Activated naive CD8-positive, alpha-beta T cell treated with anti-CD3 and anti-CD28 coated beads, Interleukin-2, amount 10 ng/mL, durations not matched to agents 7 days and 5 days (primary cell): ENCODE measurements around the gene GNAZ. TPM values are rescaled to one million over a fixed set of nuclear protein-coding genes. Genes with fewer than 3 reads are reported as not detected.

Experiments used
- ATAC-seq: fragments of 150-1000 bp; cut with Tn5 transposase; one replicate; pipeline ENCODE4 v1.10.0; 2021; ENCODE audit warnings: low read depth, moderate library complexity
- POLR2A ChIA-PET: fragments of 350-600 bp; sonication (Branson Sonifier 250); formaldehyde crosslinking; loops from one replicate; lab custom pipeline; 2021; ENCODE audit warnings: antibody characterized with exemption; lab: Charles Lee
- DNase-seq: peaks from one replicate; pipeline ENCODE4 v3.0.0; 2021
- H3K27ac Mint-ChIP-seq: one replicate; pipeline ENCODE4 v1.8.0; 2022; ENCODE audit warnings: mild to moderate bottlenecking, mixed read lengths
- H3K27me3 Mint-ChIP-seq: one replicate; pipeline ENCODE4 v1.8.0; 2022; ENCODE audit warnings: mild to moderate bottlenecking, moderate library complexity, mixed read lengths
- H3K36me3 Mint-ChIP-seq: one replicate; pipeline ENCODE4 v1.8.0; 2021; ENCODE audit warnings: mild to moderate bottlenecking, mixed read lengths
- H3K4me1 Mint-ChIP-seq: one replicate; pipeline ENCODE4 v1.8.0; 2021; ENCODE audit warnings: mixed read lengths
- H3K4me3 Mint-ChIP-seq: one replicate; pipeline ENCODE4 v1.8.0; 2022; ENCODE audit warnings: mild to moderate bottlenecking, moderate library complexity, mixed read lengths
- H3K9me3 Mint-ChIP-seq: one replicate; pipeline ENCODE4 v1.8.0; 2021; ENCODE audit warnings: mixed read lengths
- total RNA-seq, 2 experiments: library from RNA; stranded (reverse); gene quantifications; one replicate each; pipeline ENCODE4 v1.2.3, GENCODE V29; 2021

Gene GNAZ
- total RNA-seq, 2 experiments from 2014 or later = 0.20 to 0.22 TPM

DNA sequence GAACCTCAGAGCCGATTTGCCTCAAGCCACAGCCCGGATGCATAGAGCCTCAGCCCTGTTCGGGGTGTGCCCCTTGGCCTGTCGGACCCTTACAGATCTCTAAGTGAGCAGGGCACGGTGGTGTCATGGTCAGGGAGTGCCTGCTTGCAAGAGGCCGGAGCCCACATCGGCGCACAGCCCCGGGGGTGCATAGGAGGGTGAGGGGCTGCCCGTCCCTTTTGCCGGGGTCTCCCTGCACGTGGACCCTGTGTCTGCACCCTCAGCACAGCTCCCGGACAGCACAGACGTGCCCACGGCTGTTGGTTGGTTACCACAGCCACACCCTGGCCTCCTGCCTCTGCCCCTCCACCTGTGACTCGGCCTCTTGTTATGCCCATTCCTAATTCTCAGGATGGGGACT is 81.5 kb downstream of the GNAZ start:
- H3K27me3 Mint-ChIP-seq = no peaks in the 10 kb centered on the region
- H3K9me3 Mint-ChIP-seq = no peaks in the 10 kb centered on the region
- POLR2A ChIA-PET = no interaction called here
- peaks cover 16% of the 10 kb centered on the region for H3K4me1 Mint-ChIP-seq
- no peak for DNase-seq
- ATAC-seq = no peak
- H3K4me3 Mint-ChIP-seq = no peak overlapping the region
- no peak overlapping the region for H3K27ac Mint-ChIP-seq
- H3K36me3 Mint-ChIP-seq = no peaks in the 10 kb centered on the region

DNA sequence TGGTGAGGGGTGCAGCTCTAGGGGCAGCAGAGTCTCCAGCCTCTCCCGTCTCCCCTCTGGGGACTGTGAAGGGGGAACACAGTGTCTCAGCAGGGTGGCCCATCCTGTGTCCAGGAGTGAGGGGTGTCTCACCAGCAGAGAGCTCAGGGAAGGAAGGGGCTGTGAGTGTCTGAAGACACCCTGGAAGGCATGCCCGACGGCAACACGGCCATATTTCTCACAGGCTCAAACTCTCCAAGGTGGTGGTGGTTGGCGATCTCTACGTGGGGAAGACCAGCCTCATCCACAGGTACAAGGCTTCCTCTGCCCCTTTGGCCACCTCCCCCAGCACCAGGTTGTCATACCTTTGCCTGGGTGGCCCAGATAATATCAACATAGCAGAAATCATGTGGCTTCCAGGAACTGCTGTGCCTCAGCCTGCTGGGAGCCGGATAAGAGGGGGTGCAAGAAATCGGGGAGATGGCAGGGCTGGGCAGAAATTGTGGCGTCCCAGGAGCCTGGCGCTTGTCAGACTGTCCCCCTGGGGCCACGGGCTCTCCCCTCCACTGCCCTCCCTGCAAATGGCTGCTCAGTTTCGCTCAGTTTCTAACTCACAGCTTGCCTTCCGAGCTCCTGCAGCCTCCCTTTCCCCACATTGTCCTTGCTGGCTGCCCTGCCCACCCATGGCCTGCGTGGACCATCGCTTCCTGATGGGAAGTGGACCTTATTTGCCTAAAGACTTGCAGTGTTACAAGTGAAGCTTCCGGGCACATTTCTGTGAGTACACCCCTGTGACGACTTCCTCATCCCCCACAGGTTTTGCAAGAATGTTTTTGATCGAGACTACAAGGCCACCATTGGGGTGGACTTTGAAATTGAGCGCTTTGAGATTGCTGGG is 82.2 kb downstream of the GNAZ start:
- ATAC-seq = peak; percentile 38
- peak overlapping the region; percentile 77 for H3K27ac Mint-ChIP-seq
- H3K4me3 Mint-ChIP-seq = peak overlapping the region; percentile 30

DNA sequence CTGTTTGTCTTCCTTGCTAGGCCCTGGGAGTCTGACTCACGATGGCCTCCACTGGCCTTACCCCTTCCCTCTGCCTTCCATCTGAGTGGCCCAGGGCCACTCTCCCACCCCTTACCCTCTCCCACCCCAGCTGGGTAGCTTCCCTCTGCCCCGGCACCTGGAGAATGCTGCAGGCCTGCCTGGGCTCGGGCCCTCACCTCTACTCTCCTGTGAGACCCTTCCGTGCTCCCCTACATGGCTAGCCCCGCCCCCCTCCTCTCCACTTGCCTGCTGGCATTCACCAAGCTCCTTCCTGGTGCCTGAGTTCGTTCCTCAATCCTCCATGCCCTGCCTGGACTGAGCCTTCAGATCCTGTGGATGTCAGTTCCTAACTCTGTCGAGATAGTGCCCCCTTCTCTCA is 83.7 kb downstream of the GNAZ start:
- POLR2A ChIA-PET = interaction anchor here (0.9 to 1.8 kb wide), 3 partner anchors 10 to 12 kb away, joined by 3 to 6 read pairs (median 4); partner anchors contain the start of gene RSPH14
- H3K4me1 Mint-ChIP-seq = peaks cover 15% of the 10 kb centered on the region
- H3K9me3 Mint-ChIP-seq = no peaks in the 10 kb centered on the region
- H3K27me3 Mint-ChIP-seq = no peaks in the 10 kb centered on the region
- peak overlapping the region; percentile 77 for H3K27ac Mint-ChIP-seq
- DNase-seq = no peak
- H3K4me3 Mint-ChIP-seq = no peak overlapping the region
- no peak for ATAC-seq
- H3K36me3 Mint-ChIP-seq = no peaks in the 10 kb centered on the region

More for the DNA sequence above, 82.2 kb downstream of the GNAZ start:
- POLR2A ChIA-PET = interaction anchor here (0.8 to 1.8 kb wide), 3 partner anchors 8 to 11 kb away, joined by 4 to 6 read pairs (median 4); partner anchors contain the start of gene RSPH14
- H3K27me3 Mint-ChIP-seq = no peaks in the 10 kb centered on the region
- DNase-seq = no peak
- peaks cover 16% of the 10 kb centered on the region for H3K4me1 Mint-ChIP-seq
- H3K9me3 Mint-ChIP-seq = no peaks in the 10 kb centered on the region
- H3K36me3 Mint-ChIP-seq = no peaks in the 10 kb centered on the region

DNA sequence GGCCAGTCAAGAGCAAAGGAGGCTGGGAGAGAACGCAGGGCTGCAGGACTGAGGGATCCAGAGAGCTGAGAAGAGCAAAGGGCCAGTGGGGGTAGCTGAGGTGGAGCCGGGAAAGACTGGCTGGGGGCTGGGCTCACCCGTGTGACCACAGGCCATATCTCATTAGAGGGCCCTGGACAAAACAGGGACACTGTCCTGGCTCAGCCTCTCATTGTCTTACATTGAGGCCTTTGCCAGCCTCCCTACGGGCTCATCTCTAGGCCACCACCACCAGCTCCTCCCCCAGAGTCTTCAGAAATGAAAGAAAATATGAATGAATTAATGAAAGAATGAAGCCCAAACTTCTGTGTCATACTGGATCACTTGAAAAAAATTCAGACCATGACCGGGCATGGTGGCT is 84.1 kb downstream of the GNAZ start:
- POLR2A ChIA-PET = interaction anchor here (0.9 to 1.8 kb wide), 2 partner anchors 10 to 13 kb away, joined by 3 to 6 read pairs; partner anchors contain the start of gene RSPH14
- H3K36me3 Mint-ChIP-seq = no peaks in the 10 kb centered on the region
- no peak overlapping the region for H3K27ac Mint-ChIP-seq

DNA sequence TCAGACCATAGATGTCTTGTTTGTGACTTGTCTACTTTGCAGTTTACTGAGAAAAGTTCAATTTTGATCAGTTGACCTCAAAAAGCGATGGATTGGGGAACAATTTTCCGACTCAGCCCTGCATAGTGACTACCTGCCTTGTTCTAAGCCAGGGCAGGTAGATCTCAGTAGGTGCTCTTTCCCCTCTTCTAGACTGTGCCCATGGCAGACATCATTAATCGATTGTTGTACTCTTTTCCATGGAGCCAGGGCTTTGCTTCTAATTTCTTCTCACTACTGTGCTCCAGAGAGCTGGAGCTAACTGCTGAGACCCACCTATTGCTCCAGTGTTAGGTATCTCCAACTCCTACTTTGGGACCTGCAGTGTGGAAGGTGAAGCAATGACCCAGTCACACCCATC is 84.8 kb downstream of the GNAZ start:
- ATAC-seq = no peak
- H3K4me1 Mint-ChIP-seq = peaks cover 15% of the 10 kb centered on the region
- peak overlapping the region; percentile 61 for H3K27ac Mint-ChIP-seq
- POLR2A ChIA-PET = no interaction called here
- no peaks in the 10 kb centered on the region for H3K36me3 Mint-ChIP-seq
- H3K9me3 Mint-ChIP-seq = no peaks in the 10 kb centered on the region
- no peak overlapping the region for H3K4me3 Mint-ChIP-seq
- no peaks in the 10 kb centered on the region for H3K27me3 Mint-ChIP-seq
- no peak for DNase-seq

More for the DNA sequence above, 84.1 kb downstream of the GNAZ start:
- Mint-ChIP-seq H3K4me3 (no peak overlapping the region), H3K4me1 (peaks cover 15% of the 10 kb centered on the region), H3K9me3 (no peaks in the 10 kb centered on the region), H3K27me3 (no peaks in the 10 kb centered on the region)
- no peak for ATAC-seq
- no peak for DNase-seq

DNA sequence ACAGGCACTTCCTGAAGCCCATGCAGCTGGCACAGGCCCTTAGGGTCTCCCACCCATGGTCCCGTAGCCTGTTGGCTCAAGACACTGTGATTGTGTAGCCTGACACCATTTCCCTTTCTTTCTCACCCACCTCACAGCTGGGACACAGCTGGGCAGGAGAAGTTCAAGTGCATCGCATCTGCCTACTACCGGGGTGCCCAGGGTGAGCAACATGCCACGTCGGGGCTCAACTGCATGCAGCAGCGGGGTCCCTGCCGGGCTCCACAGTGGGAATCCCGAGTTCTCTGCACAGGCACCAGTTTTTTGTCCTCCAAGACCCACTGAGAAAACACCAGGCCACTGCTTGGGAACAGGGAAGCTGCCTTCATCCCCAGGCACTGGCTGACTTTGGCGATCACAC is 85.5 kb downstream of the GNAZ start:
- H3K36me3 Mint-ChIP-seq = no peaks in the 10 kb centered on the region
- no peaks in the 10 kb centered on the region for H3K27me3 Mint-ChIP-seq
- no peak overlapping the region for H3K27ac Mint-ChIP-seq
- DNase-seq (no peak), ATAC-seq (no peak)
- no peaks in the 10 kb centered on the region for H3K9me3 Mint-ChIP-seq
- POLR2A ChIA-PET = no interaction called here
- H3K4me1 Mint-ChIP-seq = peaks cover 15% of the 10 kb centered on the region
- H3K4me3 Mint-ChIP-seq = no peak overlapping the region

DNA sequence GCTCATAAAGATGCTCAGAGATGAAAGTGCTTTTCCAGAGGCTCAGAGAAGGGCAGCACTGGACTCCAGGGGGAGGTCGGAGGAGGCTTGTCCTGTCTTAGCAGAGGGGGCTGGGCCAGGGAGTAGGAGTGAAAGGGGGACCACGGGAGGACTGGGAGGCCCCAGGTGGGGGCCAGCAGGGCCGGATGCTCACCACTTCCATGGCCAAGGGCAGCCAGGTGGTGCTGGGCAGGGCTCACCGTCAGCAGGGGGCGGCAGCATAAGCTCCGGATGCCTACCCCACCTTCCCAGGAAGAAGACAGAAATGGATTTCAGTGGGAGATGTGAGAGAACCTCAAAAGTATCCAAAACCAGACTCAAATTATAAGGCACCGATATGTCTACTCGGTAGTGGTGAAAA is 86.0 kb downstream of the GNAZ start:
- DNase-seq (no peak), ATAC-seq (no peak)
- Mint-ChIP-seq H3K4me3 (no peak overlapping the region), H3K27ac (no peak overlapping the region), H3K36me3 (no peaks in the 10 kb centered on the region), H3K9me3 (no peaks in the 10 kb centered on the region), H3K27me3 (no peaks in the 10 kb centered on the region), H3K4me1 (peaks cover 15% of the 10 kb centered on the region)
- POLR2A ChIA-PET = no interaction called here

DNA sequence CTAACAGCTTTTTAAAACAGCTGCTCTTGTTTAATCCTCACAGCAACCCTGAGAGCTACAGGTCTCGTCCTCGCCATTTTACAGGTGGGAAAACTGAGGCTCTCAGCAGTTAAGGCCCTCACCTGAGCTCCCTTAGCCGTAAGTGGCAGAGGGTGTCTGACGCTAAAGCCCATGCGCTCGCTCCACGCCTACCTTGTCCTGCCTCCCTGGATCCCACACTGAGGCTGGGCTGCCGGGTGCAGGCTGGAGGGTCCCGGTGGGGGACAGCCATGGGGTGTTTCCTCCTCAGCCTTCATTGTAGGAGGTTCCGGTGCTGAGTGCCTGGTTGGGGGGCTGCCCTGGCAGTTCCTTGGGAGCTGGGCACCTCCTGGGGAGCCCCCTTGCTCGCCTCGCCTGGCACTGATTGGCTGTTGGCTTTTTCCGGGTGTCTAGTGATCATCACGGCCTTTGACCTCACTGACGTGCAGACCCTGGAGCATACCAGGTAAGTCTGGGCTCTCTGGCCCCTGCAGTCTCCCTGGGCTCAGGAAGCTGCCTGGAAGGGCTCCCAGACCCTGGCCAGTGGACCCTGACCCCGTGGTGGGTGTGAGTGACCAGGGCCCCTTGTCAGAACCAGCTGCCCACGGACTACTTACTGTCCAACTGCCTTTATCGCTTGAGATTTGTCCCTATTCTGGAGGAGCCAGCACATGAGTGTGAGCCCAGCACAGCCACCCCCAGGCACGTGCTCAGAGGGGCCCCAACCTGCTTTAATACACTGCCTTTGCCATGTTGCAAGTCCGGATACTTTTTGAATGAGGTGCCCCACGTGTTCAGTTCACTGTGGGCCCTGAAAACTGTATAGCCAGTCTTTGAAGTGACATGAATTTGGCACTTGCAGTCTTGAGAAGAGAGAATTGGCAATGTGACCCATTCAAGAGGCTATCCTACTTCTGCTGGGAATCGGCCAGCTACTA is 87.5 kb downstream of the GNAZ start:
- H3K4me3 Mint-ChIP-seq = no peak overlapping the region
- POLR2A ChIA-PET = interaction anchor here (1.6 kb wide), 1 partner anchor 16 kb away, joined by 5 read pairs; the partner anchor contains the start of gene RSPH14
- DNase-seq (no peak), ATAC-seq (no peak)
- H3K36me3 Mint-ChIP-seq = no peaks in the 10 kb centered on the region
- H3K9me3 Mint-ChIP-seq = no peaks in the 10 kb centered on the region
- peaks cover 13% of the 10 kb centered on the region for H3K4me1 Mint-ChIP-seq
- no peaks in the 10 kb centered on the region for H3K27me3 Mint-ChIP-seq
- H3K27ac Mint-ChIP-seq = no peak overlapping the region

DNA sequence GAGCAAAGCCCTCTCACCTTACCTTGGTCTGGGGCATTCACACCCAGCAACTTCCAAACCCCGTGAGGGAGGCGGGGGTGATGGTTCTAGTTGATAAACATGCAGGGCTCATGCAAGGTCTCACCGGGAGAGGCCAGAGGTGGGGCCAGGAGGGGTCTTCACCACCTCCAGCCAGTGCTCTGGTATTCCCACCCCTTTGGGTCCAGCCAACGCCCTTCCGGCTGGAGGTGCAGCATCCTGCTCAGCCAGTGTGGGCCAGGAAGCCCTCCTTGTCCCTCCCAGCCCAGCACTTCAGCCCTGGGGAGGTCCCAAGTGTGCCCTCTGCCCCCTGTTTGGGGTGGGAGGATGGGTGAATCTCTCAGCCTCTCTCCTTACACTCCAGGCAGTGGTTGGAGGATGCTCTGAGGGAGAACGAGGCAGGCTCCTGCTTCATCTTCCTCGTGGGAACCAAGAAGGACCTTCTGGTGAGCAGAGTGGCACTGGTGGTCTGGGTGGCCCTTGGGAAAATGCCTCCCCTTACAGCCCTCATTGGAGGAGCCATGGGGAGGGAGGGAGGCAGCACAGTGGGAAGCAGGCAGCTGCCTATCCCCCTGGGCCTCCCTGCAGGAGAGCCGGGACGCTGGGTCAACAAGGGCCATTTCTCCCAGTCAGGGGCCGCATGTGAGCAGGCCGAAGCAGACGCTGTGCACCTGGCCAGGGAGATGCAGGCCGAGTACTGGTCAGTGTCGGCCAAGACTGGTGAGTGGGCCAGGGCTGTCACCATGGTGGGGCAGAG is 88.4 kb downstream of the GNAZ start:
- Mint-ChIP-seq H3K27me3 (no peaks in the 10 kb centered on the region), H3K9me3 (no peaks in the 10 kb centered on the region), H3K36me3 (no peaks in the 10 kb centered on the region), H3K4me3 (no peak overlapping the region), H3K27ac (no peak overlapping the region), H3K4me1 (peaks cover 4% of the 10 kb centered on the region)
- POLR2A ChIA-PET = no interaction called here
- ATAC-seq (no peak), DNase-seq (no peak)

DNA sequence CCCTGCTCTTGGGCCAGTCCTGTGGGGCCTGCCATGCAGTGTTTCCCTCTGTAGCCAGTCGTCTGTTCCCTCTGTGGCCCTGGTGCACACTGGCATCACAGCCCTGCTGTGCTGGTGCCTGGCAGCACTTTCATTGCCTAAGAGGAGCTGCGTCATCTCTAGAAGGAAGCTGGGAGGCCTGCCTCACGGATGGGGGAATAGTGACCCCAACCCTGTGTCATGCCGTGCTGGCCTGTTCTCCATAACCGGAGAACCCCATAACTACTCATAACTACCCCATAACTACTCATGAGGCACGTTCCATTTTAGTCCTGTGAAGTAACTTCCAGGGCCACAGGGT is 88.9 kb downstream of the GNAZ start:
- no peaks in the 10 kb centered on the region for H3K9me3 Mint-ChIP-seq
- ATAC-seq (no peak), DNase-seq (no peak)
- H3K27ac Mint-ChIP-seq = no peak overlapping the region
- no peaks in the 10 kb centered on the region for H3K36me3 Mint-ChIP-seq
- POLR2A ChIA-PET = no interaction called here
- H3K4me3 Mint-ChIP-seq = no peak overlapping the region
- peaks cover under 1% of the 10 kb centered on the region for H3K4me1 Mint-ChIP-seq
- H3K27me3 Mint-ChIP-seq = no peaks in the 10 kb centered on the region

DNA sequence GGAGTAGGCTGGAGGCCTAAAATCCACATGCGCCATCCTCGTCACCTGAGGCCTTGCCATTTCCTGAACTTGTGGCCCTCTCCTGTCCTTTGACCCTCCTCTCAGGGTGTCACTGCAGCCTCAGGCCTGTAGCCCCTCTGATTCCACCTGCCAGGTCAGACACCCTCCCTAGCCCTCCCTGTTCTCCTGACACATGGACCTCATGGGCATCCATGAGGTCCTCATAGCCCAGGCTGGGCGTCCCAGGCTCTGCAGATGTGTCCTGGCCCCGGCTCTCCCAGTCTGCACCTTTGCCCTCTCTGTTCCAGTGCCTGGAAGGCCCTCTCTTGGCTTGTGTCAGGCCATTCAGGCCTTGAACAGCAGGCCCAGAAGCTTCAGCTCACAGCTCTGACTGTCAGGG is 90.7 kb downstream of the GNAZ start:
- Mint-ChIP-seq H3K4me3 (no peak overlapping the region), H3K36me3 (no peaks in the 10 kb centered on the region), H3K4me1 (no peaks in the 10 kb centered on the region), H3K9me3 (no peaks in the 10 kb centered on the region), H3K27ac (no peak overlapping the region), H3K27me3 (no peaks in the 10 kb centered on the region)
- no peak for DNase-seq
- ATAC-seq = no peak
- POLR2A ChIA-PET = no interaction called here

DNA sequence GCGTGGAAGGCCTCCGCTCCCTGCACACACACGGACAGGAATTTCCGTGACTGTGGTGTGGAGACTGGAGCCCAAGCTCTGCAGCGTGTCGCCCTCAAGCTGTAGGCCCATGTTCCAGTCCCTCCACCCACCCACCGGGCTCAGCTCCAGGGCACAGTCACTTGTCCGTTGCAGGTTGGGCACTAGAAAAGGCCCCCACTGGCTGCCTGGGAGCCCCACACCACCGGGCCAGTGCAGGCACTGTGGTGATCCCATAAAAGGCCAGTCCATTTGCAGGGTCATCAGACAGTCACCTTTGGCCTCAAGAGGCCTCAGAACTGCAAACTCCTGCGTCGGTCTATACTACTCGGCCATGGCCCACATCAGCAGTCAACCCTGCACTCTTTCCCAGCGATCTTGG is 91.3 kb downstream of the GNAZ start:
- Mint-ChIP-seq H3K36me3 (no peaks in the 10 kb centered on the region), H3K4me3 (no peak overlapping the region), H3K27me3 (peaks cover 2% of the 10 kb centered on the region), H3K9me3 (no peaks in the 10 kb centered on the region), H3K27ac (no peak overlapping the region), H3K4me1 (no peaks in the 10 kb centered on the region)
- no peak for ATAC-seq
- DNase-seq = no peak
- POLR2A ChIA-PET = no interaction called here

DNA sequence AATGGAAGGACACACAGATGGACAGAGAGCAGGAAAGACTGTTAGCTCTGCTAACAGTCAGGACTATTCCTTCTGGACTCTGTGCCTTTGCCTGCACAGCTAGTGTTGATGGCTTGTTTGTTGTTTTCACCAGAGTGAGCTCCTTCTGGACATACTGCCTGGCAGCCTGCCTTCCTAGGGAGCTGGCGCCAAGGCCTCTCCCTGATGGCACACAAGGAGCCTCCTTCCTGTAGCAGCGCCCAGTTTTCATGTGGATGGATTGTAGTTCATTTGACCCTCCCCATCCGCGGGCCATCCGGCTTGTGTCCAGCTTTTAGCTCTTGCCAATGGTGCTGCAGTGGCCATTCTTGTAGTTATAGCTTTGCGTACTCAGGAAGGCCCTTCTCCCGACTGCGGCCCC is 93.3 kb downstream of the GNAZ start:
- peaks cover 2% of the 10 kb centered on the region for H3K27me3 Mint-ChIP-seq
- no peaks in the 10 kb centered on the region for H3K36me3 Mint-ChIP-seq
- POLR2A ChIA-PET = interaction anchor here (1.2 to 1.4 kb wide), 2 partner anchors 10 to 22 kb away, joined by 3 to 4 read pairs; partner anchors contain the start of gene RSPH14
- DNase-seq (no peak), ATAC-seq (no peak)
- H3K4me1 Mint-ChIP-seq = no peaks in the 10 kb centered on the region
- H3K27ac Mint-ChIP-seq = no peak overlapping the region
- no peaks in the 10 kb centered on the region for H3K9me3 Mint-ChIP-seq
- no peak overlapping the region for H3K4me3 Mint-ChIP-seq
